ENCODE results near the gene SLAMF1. TPM values are rescaled to one million over a fixed set of nuclear protein-coding genes. Genes with fewer than 3 reads are reported as not detected.
"Not testable (repeated sequence)": the region's sequence is repeated elsewhere in the genome, so short reads cannot be mapped to it uniquely, and the experiment has no call there.

SLAMF1 gene
- total RNA-seq, 1 experiment from 2014 or later = 2.2 TPM

DNA sequence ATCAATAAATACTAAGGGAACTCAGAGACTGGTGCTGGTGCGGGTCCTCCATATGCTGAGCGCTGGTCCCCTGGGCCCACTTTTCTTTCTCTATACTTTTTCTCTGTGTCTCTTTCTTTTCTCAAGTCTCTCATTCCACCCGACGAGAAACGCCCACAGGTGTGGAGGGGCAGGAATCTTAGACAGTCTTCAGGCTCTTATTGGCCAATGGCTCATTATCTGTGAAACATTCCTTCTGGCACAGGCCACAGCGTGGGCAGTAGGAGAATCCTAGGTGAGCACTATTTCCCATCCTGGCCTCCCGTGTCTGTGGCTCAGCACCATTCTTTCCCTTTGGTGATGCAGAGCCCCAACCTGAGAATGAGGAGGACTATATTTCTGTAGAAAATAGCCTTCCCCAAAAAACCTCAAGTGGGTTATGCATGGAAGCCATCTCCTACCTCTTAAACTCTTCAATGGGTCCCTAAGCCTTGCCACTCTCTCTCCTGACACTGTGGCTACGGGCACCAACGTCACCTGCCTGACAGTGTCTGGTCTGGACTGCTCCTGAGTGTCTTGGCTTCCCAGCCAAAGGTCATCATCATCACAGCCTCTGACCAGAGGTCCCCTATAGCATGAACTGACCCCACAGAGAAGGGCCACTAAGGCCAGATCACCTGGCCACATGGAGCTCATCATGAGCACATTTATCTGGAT, 6.2 kb upstream of the SLAMF1 start:
- Histone ChIP-seq H3K27ac (ENCODE audit: low read depth, low read length, poor library complexity, severe bottlenecking) (peak overlapping the region; percentile 31), H3K4me3 (ENCODE audit: low read depth, low read length, poor library complexity, severe bottlenecking) (no peak overlapping the region), H3K36me3 (ENCODE audit: insufficient read depth, low read length, poor library complexity, severe bottlenecking) (no peaks in the 10 kb centered on the region), H3K27me3 (replicated peaks; ENCODE audit: insufficient read depth, low read depth, low read length, poor library complexity) (no peaks in the 10 kb centered on the region), H3K9me3 (ENCODE audit: low read depth, low read length, poor library complexity, severe bottlenecking) (no peaks in the 10 kb centered on the region), H3K4me1 (ENCODE audit: insufficient read depth, low read length, poor library complexity, severe bottlenecking) (peaks cover 28% of the 10 kb centered on the region)
- TF ChIP-seq CTCF (conservative IDR thresholded peaks at IDR 0.05; ENCODE audit: low read depth, low read length) (no peak), EZH2 (IDR thresholded peaks at IDR 0.05; ENCODE audit: borderline replicate concordance, low read depth, low read length, poor library complexity, severe bottlenecking) (no peak)
- intact Hi-C loops (cut with micrococcal nuclease; ENCODE audit: unreplicated experiment) = no loop called here
- ChIA-PET CTCF (no interaction called here), POLR2A (ENCODE audit: low non-redundant PET) (no interaction called here)
- no peak for DNase-seq (ENCODE audit: low spot score)
- BruUV-seq (replicated peaks) = no TSS peak

GRCh38 chr1:160652065-160652641, 5.3 kb upstream of the SLAMF1 start:
- H3K4me3 ChIP-seq (ENCODE audit: low read depth, low read length, poor library complexity, severe bottlenecking); H3K27me3 ChIP-seq (replicated peaks; ENCODE audit: insufficient read depth, low read depth, low read length, poor library complexity); CTCF ChIA-PET; intact Hi-C loops (cut with micrococcal nuclease; ENCODE audit: unreplicated experiment); BruUV-seq (replicated peaks); H3K36me3 ChIP-seq (ENCODE audit: insufficient read depth, low read length, poor library complexity, severe bottlenecking); POLR2A ChIA-PET (ENCODE audit: low non-redundant PET); H3K9me3 ChIP-seq (ENCODE audit: low read depth, low read length, poor library complexity, severe bottlenecking): not testable (repeated sequence)
- peak overlapping the region; percentile 31 for H3K27ac ChIP-seq (ENCODE audit: low read depth, low read length, poor library complexity, severe bottlenecking)
- peaks cover 37% of the 10 kb centered on the region for H3K4me1 ChIP-seq (ENCODE audit: insufficient read depth, low read length, poor library complexity, severe bottlenecking)
- peak; percentile 83 for DNase-seq (ENCODE audit: low spot score)

DNA sequence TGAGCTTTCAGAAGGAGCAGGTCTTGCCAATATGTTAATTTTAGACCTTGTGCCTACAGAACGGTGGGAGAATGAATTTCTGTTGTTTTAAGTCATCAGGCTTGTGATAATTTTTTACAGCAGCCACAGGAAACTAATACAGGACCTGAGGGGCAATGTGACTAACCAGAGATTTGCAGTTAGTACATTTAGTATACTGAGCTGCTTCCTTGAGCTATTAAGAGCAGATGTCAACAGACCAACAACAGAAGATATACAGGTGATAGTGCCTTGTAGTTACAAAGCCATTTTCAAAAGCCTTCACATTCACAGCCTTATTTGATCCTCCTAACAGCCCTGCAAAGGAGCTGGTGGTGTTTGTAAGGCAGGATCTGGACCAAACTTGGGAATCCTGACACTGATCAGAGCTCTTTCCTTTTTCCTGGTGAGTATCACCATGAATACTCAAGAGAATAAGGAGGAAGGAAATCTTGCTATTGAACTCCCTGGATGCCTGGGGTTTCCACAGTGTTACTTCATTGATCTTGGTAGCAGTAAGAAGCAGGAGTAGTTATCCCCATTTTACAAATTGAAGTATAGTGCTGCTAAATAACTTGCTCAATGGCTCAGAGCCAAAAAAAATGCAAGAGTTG, 4.7 kb upstream of the SLAMF1 start:
- peak; percentile 64 for DNase-seq (ENCODE audit: low spot score)
- ChIA-PET POLR2A (ENCODE audit: low non-redundant PET) (no interaction called here), CTCF (interaction anchor here (0.5 kb wide), 1 partner anchor 33 kb away, joined by 3 read pairs; no protein-coding TSS in a partner anchor)
- intact Hi-C loops (cut with micrococcal nuclease; ENCODE audit: unreplicated experiment) = no loop called here
- TF ChIP-seq EZH2 (IDR thresholded peaks at IDR 0.05; ENCODE audit: borderline replicate concordance, low read depth, low read length, poor library complexity, severe bottlenecking) (no peak), CTCF (conservative IDR thresholded peaks at IDR 0.05; ENCODE audit: low read depth, low read length) (no peak)
- peak overlapping the region; percentile 31 for H3K27ac ChIP-seq (ENCODE audit: low read depth, low read length, poor library complexity, severe bottlenecking)
- H3K4me1 ChIP-seq (ENCODE audit: insufficient read depth, low read length, poor library complexity, severe bottlenecking) = peaks cover 40% of the 10 kb centered on the region
- no peaks in the 10 kb centered on the region for H3K36me3 ChIP-seq (ENCODE audit: insufficient read depth, low read length, poor library complexity, severe bottlenecking)
- no TSS peak for BruUV-seq (replicated peaks)
- no peak overlapping the region for H3K4me3 ChIP-seq (ENCODE audit: low read depth, low read length, poor library complexity, severe bottlenecking)
- H3K27me3 ChIP-seq (replicated peaks; ENCODE audit: insufficient read depth, low read depth, low read length, poor library complexity) = no peaks in the 10 kb centered on the region
- H3K9me3 ChIP-seq (ENCODE audit: low read depth, low read length, poor library complexity, severe bottlenecking) = no peaks in the 10 kb centered on the region

Measured in A673 (cell line).